Lung (tissue), 12 donors: ENCODE results near the gene LDB3. TPM values are rescaled to one million over a fixed set of nuclear protein-coding genes. Genes with fewer than 3 reads are reported as not detected.
A peak's percentile ranks its signal among the peaks of the same experiment; 100 is the strongest.

Experiments used
- ATAC-seq: fragments of 200-7000 bp; cut with Tn5 transposase; one replicate; pipeline ENCODE4 v1.9.1; 2020; ENCODE audit warnings: moderate number of reproducible peaks; ENCODE audit not compliant: insufficient read depth, low FRiP score
- DNase-seq, 3 donors: peaks; one replicate each; pipeline ENCODE4 v3.0.0-alpha.2; 2013 to 2017
- H3K27ac ChIP-seq, 2 donors: one replicate each; pipeline ENCODE4 v1.5.1; 2013; ENCODE audit warnings: mild to moderate bottlenecking in 2 of 2, moderate library complexity in 2 of 2, control low read depth in 1 of 2, inconsistent platforms in 1 of 2, low read depth in 1 of 2, low read length in 1 of 2
- H3K27me3 ChIP-seq, 3 donors: one replicate each; pipeline ENCODE4 v1.5.1; 2013; ENCODE audit warnings: low read length in 2 of 3; ENCODE audit not compliant: control insufficient read depth in 3 of 3, insufficient read depth in 3 of 3
- H3K36me3 ChIP-seq, 4 donors: one replicate each; pipeline ENCODE4 v1.5.1; 2013; ENCODE audit warnings: low read length in 4 of 4, mild to moderate bottlenecking in 1 of 4, moderate library complexity in 1 of 4; ENCODE audit not compliant: control insufficient read depth in 4 of 4, insufficient read depth in 4 of 4
- H3K4me1 ChIP-seq, 5 donors: one replicate each; pipeline ENCODE4 v1.5.1; 2013; ENCODE audit warnings: low read length in 5 of 5, mild to moderate bottlenecking in 2 of 5, moderate library complexity in 1 of 5; ENCODE audit not compliant: control insufficient read depth in 5 of 5, insufficient read depth in 5 of 5
- H3K4me3 ChIP-seq: one replicate; pipeline ENCODE4 v1.5.1; 2013; ENCODE audit warnings: mild to moderate bottlenecking, control low read depth, moderate library complexity
- H3K9ac ChIP-seq, 2 donors: one replicate each; pipeline ENCODE4 v1.5.1; 2013; ENCODE audit warnings: low read length in 2 of 2, control low read depth in 1 of 2; ENCODE audit not compliant: insufficient read depth in 1 of 2
- H3K9me3 ChIP-seq, 4 donors: one replicate each; pipeline ENCODE4 v1.5.1; 2013; ENCODE audit warnings: low read length in 3 of 4, mild to moderate bottlenecking in 1 of 4, moderate library complexity in 1 of 4; ENCODE audit not compliant: control insufficient read depth in 4 of 4, insufficient read depth in 3 of 4
- WGBS, 2 donors: extraction: QIAGEN DNeasy Blood & Tissue Kit; methylation state at CpG; one replicate each; pipeline ENCODE4 v1.1.7; 2013; 5-methylcytosine and 5-hydroxymethylcytosine counted together
- polyA plus RNA-seq, 2 donors: library from polyadenylated mRNA; stranded (reverse); fragments of 200-250 nt; gene quantifications; one replicate each; pipeline ENCODE4 v1.2.1, GENCODE V29; 2013
- total RNA-seq, 2 donors: library from RNA; depleted of rRNA in 1 of 2; stranded (reverse); fragments of >200 nt in 1 of 2; gene quantifications; one replicate each; pipeline ENCODE4 v1.2.1, GENCODE V29; 2014 to 2021
- TF ChIP-seq, protein P1 (sequence below): IDR thresholded peaks from 2 replicates; pipeline ENCODE4 v1.5.1; 2012; ENCODE audit warnings: mild to moderate bottlenecking; ENCODE audit errors: control extremely low read depth, extremely low read depth
- donor health status: control.
- donor health status: control.
- donor health status: Bipolar disorder and iron deficiency.
- donor health status: healthy.
- donor health status: DM: yes; HTN: yes; CAD: no.

Gene LDB3
- total and polyA plus RNA-seq, 4 donors = 0.37 to 3.2 (median 1.5) TPM

DNA sequence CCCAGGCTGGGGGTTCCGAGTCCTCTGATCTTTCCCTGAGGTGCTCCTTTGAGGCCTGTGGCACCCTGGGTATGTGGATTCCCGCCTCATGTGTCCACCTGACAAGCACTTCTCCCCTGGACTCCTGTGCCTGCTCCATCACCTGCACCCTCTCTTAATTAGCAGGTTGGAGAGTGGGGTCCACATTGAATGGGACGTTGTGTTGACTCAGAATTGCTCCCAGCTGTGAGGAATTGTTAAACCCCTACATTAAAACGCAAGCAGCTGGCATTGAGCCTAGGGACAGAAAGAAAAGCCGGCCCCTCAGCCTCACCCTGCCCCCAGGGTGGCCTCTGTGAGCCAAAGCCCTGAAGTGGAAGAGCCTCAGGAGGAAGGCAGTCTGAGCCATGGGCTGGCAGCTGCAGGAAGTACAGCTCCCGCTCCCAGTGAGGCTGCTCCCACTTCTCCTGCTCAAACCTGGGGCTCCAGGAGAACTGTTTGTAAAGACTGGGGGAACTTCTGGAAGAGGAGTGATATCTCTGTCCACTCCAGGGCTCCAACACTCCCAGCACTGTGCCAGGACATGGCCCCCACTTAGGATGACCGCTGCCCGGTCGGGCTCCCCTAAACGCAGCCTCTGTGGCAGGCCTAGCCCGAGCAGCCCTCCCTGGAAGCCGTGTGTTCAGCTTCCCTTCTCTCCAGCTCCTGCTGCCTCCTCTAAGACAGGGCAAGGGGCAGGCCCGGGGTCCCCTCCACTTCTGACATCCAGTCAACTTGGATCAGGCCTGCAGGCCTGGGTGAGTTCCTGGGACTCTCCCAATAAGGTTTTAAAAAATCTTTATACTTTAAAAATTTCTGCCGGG is 15.7 kb upstream of the LDB3 start:
- Histone ChIP-seq H3K4me3 (no peak overlapping the region), H3K9me3 (no peaks in the 10 kb centered on the region), H3K27ac (no peak overlapping the region), H3K4me1 (peaks cover 0 to 40% (median 8%) of the 10 kb centered on the region in 5 donors), H3K27me3 (no peaks in the 10 kb centered on the region), H3K36me3 (no peaks in the 10 kb centered on the region), H3K9ac (no peak overlapping the region)
- WGBS, 2 donors = 72 to 79% methylated on average over 14 of the region's 14 CpGs
- no peak for ATAC-seq
- DNase-seq = peak; percentile 82 to 92 (median 88)
- TF ChIP-seq, protein P1, sequence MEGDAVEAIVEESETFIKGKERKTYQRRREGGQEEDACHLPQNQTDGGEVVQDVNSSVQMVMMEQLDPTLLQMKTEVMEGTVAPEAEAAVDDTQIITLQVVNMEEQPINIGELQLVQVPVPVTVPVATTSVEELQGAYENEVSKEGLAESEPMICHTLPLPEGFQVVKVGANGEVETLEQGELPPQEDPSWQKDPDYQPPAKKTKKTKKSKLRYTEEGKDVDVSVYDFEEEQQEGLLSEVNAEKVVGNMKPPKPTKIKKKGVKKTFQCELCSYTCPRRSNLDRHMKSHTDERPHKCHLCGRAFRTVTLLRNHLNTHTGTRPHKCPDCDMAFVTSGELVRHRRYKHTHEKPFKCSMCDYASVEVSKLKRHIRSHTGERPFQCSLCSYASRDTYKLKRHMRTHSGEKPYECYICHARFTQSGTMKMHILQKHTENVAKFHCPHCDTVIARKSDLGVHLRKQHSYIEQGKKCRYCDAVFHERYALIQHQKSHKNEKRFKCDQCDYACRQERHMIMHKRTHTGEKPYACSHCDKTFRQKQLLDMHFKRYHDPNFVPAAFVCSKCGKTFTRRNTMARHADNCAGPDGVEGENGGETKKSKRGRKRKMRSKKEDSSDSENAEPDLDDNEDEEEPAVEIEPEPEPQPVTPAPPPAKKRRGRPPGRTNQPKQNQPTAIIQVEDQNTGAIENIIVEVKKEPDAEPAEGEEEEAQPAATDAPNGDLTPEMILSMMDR = no peak

DNA sequence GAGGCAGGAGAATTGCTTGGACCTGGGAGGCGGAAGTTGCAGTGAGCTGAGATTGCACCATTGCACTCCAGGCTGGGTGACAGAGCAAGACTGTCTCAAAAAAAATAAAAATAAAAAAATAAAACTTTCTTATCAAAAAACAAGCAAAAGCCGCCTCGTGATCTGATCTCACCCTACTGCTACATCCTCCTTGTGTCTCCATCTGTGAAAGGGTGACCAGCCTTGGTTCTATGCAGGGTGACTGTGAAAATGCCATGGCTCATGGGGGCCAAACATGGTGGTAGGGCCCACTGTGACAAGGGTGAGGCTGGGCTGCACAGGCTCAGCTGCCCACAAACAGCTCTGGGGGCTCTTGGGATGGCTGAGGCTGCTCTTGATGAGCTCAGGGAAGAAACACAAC is 14.9 kb upstream of the LDB3 start:
- ATAC-seq (no peak), DNase-seq (no peak)
- Histone ChIP-seq H3K9ac (no peak overlapping the region), H3K27me3 (no peaks in the 10 kb centered on the region), H3K9me3 (no peaks in the 10 kb centered on the region), H3K27ac (no peak overlapping the region), H3K4me1 (peaks cover 0 to 36% (median 8%) of the 10 kb centered on the region in 5 donors), H3K36me3 (no peaks in the 10 kb centered on the region), H3K4me3 (no peak overlapping the region)
- TF ChIP-seq, protein P1 = no peak
- WGBS, 2 donors = 96% methylated on average over 3 of the region's 3 CpGs

DNA sequence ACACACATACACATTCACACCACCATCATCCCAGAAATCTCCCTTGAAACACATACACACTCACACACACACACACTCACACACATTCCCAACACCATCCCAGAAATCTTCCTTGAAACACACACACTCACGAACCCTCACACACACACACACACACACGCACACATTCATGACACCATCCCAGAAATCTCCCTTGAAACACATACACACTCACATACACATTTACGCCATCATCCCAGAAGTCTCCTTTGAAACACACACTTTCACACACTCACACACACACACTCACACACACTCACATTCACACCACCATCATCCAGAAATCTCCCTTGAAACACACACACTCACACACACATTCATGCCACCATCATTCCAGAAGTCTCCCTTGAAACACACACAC is 14.3 kb upstream of the LDB3 start:
- peak in 1 of 3 donors; percentile 9 for DNase-seq
- WGBS, 2 donors = 93 to 94% methylated on average over 3 of the region's 3 CpGs
- TF ChIP-seq, protein P1 = no peak

More for the DNA sequence above, 14.3 kb upstream of the LDB3 start:
- Histone ChIP-seq H3K9ac (no peak overlapping the region), H3K9me3 (no peaks in the 10 kb centered on the region), H3K27ac (no peak overlapping the region), H3K4me1 (peaks cover 0 to 30% (median 8%) of the 10 kb centered on the region in 5 donors), H3K36me3 (no peaks in the 10 kb centered on the region), H3K4me3 (no peak overlapping the region), H3K27me3 (no peaks in the 10 kb centered on the region)
- ATAC-seq = no peak
